IPS-11a (cell line): ENCODE measurements around the gene OR4D10.
"Not testable (repeated sequence)": the region's sequence is repeated elsewhere in the genome, so short reads cannot be mapped to it uniquely, and the experiment has no call there.

Experiments used
- H3K4me3 ChIP-seq: one replicate; pipeline ENCODE4 v1.5.1; 2013; ENCODE audit warnings: low read depth, low read length, control low read depth

OR4D10 gene

DNA sequence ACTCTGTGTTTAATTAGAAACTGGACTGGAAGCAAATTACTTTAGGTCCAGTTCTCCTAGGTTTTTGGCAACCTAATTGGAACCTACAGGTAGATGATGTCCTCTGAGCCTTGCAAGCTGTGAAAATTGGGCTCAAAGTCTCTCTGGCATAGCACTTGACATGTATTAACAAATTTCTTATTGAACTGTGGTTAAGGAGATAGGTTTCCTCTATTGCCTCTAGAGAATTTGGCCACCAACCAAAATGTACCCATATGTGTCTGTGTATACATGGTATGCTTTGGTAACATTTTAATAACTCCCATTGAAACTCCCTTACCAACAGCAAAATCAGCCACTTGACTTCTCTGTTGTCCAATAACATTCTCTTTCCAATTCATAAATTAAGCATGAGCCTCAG lies at the start of gene OR4D10:
Gene OR4D10 (plus strand): TSS at position 301 of the 400 bp plus-strand sequence. CDS start 4,115 bp downstream, outside the sequence.
- no peak within 1 kb of the TSS for H3K4me3 ChIP-seq

- no peak overlapping the region for H3K4me3 ChIP-seq
Observed at GRCh38 chr11:59423835-59424234, 49.3 kb upstream of the OR4D10 start.

DNA sequence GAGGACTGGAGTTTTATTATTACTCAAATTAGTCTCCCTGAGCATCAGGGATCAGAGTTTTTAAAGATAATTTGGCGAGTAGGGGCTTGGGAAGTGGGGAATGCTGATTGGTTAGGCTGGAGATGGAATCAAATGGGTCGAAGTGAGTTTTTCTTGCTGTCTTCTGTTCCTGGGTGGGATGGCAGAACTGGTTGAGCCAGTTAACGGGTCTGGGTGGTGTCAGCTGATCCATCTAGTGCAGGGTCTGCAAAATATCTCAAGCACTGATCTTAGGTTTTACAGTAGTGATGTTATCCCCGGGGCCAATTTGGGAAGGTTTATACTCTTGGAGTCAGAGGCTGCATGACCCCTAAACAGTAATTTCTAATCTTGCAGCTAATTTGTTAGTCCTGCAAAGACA lies 48.0 kb upstream of the OR4D10 start:
- H3K4me3 ChIP-seq = no peak overlapping the region

GRCh38 chr11:59426361-59427067 lies 46.6 kb upstream of the OR4D10 start, which contains the start of gene OR5A2:
Gene OR5A2 (minus strand): TSS chr11:59426413. CDS start chr11:59422953, 3,460 bp downstream.
- H3K4me3 ChIP-seq = no peak within 1 kb of the TSS

DNA sequence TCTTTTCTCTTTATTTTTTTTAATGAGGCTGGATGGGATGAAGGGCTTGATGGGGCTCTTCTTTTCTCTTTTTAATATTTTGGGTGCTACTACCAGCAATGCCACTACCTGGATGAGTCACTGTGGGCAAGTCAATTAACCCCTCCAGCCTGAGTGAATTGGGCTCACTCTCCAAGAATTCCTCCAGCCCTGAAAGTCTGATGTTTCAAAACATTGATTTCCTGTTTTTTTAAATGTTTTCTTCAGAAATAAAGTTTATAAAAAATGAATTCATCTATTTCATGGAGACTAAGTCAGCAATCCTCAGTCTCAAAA lies 46.1 kb upstream of the OR4D10 start:
- no peak overlapping the region for H3K4me3 ChIP-seq

- no peak overlapping the region for H3K4me3 ChIP-seq
Observed at GRCh38 chr11:59429924-59430516, 43.1 kb upstream of the OR4D10 start.

DNA sequence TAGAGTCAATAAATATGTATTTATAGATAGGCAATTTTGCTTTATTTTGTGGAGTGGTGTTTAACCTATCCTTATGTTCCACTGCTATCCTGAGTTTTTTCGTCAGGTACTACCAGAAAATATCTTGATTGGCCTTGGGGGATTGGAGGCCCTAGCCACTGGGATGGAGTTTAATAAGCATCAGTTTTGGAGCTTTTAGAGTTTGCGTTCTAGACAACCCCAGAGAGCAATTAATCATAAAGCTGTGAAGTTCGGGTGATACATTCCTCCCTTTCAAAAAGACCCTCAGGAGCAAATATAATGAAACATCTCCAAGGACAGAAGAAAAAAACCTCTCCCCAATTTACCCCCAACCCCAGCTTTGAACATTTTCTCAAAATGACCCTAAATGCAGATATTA lies 36.9 kb upstream of the OR4D10 start, which contains the start of gene OR5A1:
Gene OR5A1 (plus strand): TSS at position 301 of the 400 bp plus-strand sequence. CDS start 6,700 bp downstream, outside the sequence.
- no peak within 1 kb of the TSS for H3K4me3 ChIP-seq

- H3K4me3 ChIP-seq = no peak overlapping the region
Observed at GRCh38 chr11:59437770-59438169, 35.3 kb upstream of the OR4D10 start.

DNA sequence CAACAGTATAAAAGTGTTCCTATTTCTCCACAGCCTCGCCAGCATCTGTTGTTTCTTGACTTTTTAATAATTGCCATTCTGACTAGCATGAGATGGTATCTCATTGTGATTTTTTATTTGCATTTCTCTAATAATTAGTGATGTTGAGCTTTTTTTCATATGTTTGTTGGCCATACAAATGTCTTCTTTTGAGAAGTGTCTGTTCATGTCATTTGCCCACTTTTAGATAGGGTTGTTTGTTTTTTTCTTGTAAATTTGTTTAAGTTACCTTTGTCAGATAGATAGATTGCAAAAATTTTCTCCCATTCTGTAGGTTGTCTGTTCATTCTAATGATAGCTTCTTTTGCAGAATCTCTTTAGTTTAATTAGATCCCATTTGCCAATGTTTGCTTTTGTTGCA lies 27.5 kb upstream of the OR4D10 start:
- not testable (repeated sequence) for H3K4me3 ChIP-seq

- H3K4me3 ChIP-seq = no peak overlapping the region
Observed at GRCh38 chr11:59448484-59448883, 24.6 kb upstream of the OR4D10 start.

- no peak within 1 kb of the TSS for H3K4me3 ChIP-seq
Observed at GRCh38 chr11:59456661-59457060, 16.5 kb upstream of the OR4D10 start, which contains the start of gene OR4D6. Gene OR4D6 (plus strand): TSS chr11:59456961. CDS start chr11:59456961, 0 bp downstream.

DNA sequence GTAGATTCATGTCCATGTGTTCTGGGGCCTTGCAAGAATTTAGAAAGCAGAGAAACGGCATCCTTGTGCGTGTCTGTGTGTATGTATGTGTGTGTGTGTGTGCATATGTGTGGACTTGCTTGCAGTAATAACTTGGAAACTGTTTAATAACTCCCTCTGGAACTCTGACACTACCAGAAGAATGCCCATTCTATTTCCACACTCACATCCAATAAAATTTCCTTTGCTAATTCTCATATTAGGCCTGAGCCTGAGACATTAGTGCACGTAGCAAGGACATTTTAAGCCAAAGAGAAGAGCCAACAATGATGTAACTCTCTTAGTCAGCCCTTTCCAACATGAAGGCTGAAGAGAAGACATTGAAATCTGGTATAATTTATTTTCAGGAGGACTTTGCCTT lies 13.2 kb upstream of the OR4D10 start:
- no peak overlapping the region for H3K4me3 ChIP-seq

- no peak overlapping the region for H3K4me3 ChIP-seq
Observed at GRCh38 chr11:59463190-59463641, 9.9 kb upstream of the OR4D10 start.

GRCh38 chr11:59475176-59475575 lies 2.1 kb downstream of the OR4D10 start:
- H3K4me3 ChIP-seq = no peak overlapping the region

DNA sequence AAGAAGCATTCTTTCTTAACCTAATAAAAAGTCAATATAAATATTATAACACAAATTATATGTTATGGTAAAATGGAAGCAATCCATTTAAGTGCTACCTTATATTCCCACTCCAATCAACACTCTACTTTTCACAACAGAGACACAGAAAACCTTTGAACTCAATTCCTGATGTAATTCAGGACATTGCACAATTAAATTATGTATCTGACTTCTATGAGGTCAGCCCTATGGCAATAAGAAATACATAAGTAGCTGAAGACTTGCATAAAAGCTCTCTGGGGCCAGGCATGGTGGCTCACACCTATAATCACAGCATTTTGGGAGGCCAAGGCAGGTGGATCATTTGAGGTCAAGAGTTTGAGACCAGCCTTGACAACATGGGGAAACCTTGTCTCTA lies 6.8 kb downstream of the OR4D10 start:
- no peak overlapping the region for H3K4me3 ChIP-seq

- no peak overlapping the region for H3K4me3 ChIP-seq
Observed at GRCh38 chr11:59480359-59480758, 7.2 kb downstream of the OR4D10 start.

DNA sequence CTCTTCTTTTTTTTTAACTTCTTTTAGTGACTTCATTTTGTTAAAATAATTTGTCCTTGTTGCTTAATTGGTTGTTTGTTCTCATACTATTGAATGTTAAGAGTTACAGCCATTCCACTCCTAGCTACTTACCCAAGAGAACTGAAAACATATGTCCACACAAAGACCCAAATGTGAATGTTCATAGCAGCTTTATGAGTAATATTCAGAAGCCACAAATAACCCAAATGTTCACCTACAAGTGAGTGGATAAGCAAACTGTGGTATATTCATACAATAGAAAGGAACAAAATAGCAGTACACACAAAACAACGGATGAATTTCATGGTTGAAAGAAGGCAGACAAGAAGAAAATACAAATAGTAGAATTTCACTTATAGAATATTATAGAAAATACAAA lies 28.8 kb downstream of the OR4D10 start:
- H3K4me3 ChIP-seq = no peak overlapping the region

GRCh38 chr11:59503276-59503675 lies 30.2 kb downstream of the OR4D10 start, which contains the start of gene OR4D11:
Gene OR4D11 (plus strand): TSS chr11:59503576. CDS start chr11:59503576, 0 bp downstream.
- no peak within 1 kb of the TSS for H3K4me3 ChIP-seq

- no peak within 1 kb of the TSS for H3K4me3 ChIP-seq
Observed at GRCh38 chr11:59510941-59511589, 38.0 kb downstream of the OR4D10 start, which contains the start of gene OR4D9. Gene OR4D9 (plus strand): TSS chr11:59511539. CDS start chr11:59514913, 3,374 bp downstream.

DNA sequence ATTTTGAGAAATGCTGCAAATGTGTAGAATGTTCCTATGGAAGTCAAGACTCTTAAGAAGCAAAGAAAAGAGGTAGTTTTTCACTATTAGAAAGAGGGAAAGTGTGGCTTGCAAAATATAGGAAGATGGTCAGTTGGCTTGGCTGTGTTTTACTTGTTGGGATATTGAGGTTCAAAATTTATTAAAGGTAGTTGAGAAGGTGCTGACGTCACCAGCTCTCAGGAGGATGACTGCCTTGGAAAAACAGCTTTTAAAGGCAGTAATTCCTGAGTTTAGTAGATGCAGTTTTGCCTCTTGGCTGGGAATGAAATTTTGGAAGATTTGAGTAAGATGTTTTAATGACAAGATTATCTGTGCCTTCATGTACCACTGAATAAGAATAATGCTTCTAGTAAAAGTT lies 38.6 kb downstream of the OR4D10 start:
- H3K4me3 ChIP-seq = no peak overlapping the region

- not testable (repeated sequence) for H3K4me3 ChIP-seq
Observed at GRCh38 chr11:59520139-59520538, 47.0 kb downstream of the OR4D10 start.

DNA sequence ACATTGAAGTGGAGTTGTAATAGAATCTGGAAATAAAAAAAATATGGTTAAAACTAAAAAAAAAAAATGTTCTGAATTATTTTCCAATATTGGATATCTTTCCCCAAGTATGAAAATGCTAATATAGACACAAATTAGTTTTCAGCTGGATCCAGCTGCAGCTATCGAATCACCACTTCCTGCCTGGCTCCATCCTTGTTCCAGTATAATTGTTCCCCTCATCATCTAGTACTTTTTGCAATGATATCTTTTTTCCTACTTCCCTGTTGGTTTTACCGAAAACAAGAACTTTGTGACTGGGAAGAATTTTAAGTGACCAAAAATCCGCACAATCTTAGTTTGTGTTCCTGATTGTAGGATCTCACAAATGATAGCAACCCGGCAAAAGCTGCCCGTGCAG lies 47.6 kb downstream of the OR4D10 start:
- H3K4me3 ChIP-seq = no peak overlapping the region
